Stimulated activated CD4-positive, alpha-beta T cell treated with anti-CD3 and anti-CD28 coated beads, Interleukin-12 subunit alpha, Interleukin-12 subunit beta, amount 100 ng/mL, for 48 hours (primary cell): ENCODE results near the gene FRG2B.
"Not testable (repeated sequence)": the region's sequence is repeated elsewhere in the genome, so short reads cannot be mapped to it uniquely, and the experiment has no call there.

ENCODE experiments used
- DNase-seq, 3 donors: peaks; one replicate each; pipeline ENCODE4 v3.0.0-alpha.2; 2020; ENCODE audit warnings: low read depth in 2 of 3, low spot score in 1 of 3

The FRG2B gene

DNA sequence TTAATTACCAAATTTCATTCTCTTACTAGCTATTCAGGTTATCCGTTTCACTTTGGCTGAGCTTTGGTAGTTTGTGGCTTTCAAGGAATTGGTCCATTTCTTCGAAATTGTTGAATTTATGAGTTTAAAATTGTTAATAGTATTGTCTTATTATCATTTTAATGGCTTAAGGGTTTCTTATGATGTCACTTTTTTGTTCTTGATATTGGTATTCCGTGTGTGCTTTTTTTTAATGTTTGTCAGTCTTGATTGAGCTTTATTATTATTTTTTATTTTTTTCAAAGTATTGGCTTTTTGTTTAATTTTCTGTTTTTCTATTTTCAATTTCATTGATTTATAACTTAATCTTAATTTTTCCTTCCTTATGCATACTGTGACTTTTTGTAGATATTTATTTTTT lies 25.9 kb downstream of the FRG2B start:
- DNase-seq: no peak

DNA sequence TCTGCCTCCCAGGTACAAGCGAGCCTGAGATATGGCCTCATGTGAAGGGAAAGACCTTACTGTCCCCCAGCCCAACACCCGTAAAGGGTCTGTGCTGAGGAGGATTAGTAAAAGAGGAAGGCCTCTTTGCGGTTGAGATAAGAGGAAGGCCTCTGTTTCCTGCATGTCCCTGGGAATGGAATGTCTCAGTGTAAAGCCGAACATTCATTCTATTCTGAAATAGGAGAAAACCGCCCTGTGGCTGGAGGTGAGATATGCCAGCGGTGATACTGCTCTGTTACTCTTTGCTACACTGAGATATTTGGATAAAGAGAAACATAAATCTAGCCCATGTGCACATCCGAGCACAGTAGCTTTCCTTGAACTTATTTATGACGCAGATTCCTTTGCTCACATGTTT lies 26.7 kb downstream of the FRG2B start:
- not testable (repeated sequence) for DNase-seq

DNA sequence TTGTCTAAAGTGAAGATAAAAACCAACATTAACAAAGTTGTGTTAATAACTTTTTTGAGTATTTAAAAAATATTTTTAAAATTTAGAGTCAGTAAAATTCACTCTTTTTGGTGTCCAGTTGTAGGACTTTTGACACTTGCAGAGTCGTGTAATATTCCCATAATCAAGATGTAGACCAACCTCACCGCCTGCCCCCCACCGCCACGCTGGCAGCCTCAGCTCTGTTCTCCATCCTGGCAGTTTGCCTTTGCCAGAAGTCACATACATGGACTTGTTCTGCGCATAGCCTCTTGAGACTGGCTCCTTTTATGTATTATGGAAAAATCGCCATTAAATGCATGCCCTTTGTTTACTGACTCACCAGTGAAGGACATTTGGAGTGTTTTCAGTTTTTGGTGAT lies 33.9 kb downstream of the FRG2B start:
- DNase-seq: no peak

DNA sequence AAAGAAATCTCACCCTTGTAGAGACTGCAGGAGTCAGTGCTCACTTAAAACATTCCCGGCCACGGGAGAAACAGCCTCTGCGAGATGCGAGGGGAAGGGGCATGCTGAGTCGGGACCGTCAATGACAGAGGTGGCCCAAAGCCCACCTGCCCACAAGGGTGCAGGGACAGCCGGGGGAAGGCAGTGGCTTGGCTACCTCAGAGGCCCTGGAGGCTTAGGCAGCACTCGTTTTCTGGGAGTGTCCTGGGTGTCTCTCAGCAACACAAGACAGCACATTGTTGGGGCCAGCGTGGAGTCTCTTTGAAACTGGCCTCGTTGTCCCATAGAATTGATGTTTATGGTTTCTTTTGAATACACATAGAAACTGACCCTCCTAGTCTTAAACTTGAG lies 35.6 kb downstream of the FRG2B start:
- no peak for DNase-seq

DNA sequence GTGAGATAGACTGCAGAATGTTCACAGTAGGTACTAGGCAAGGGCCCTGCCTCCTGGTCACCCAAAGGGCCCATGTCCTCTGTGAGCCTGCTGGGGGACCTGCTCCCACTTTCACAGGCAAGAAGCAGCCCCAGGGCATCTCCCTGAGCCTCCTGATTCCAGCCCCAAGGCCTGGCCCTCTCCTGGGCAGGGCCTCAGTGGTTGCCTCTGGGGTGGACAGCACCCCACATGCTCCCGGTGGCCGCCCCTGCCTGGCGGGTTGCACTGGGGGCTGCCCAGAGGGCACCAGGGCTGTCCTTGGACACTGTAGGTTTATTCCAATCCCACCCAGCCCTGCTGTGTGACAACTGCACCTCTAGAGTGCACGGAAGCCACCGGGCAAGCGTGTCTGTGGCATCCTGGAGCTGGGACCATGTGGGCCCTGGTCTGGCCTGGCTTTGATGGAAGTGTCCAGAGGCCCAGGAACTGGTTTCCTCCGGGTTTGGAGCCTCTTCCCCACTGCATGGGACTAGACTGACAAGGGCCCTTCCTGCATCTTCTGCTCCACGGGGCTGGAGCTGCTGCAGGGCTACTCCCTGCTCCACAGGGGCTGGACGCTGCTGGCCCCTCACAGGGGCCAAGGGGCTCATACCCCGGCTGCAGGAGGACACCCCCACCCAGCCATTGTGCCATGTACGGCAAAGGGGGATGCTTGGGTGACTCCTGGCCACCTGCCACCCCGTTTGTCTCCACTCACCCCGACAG lies 36.2 kb downstream of the FRG2B start:
- DNase-seq: no peak

DNA sequence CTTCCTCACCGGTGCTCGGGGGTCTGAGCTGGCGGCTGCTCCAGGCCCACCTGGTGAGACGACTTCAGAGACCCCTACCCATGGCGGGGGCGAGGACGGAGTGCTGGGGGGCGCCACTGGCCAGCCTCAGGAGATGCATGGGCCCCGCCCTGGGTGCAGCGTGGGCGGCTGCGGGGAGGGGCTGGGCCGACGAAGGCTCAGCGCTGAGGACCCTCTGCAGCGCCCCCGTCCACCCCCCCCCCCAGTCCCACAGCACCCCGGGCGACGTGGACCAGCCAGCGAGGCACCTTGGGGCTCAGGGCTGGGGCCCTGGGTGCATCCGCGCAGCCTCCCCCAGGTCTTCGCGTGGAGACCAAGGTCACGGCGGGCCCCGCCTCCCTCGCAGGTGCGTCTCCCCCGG lies 49.6 kb downstream of the FRG2B start:
- not testable (repeated sequence) for DNase-seq
